ENCODE data around the gene RELA.

Gene RELA

GRCh38 chr11:65652511-65653228 is 10.0 kb downstream of the RELA start:
- peak; percentile 80 for DNase-seq (ENCODE audit: low read depth)
- H3K4me3 ChIP-seq (ENCODE audit: low read depth, low read length), result peak overlapping the region; percentile 38
- TF ChIP-seq CTCF (IDR thresholded peaks at IDR 0.05; ENCODE audit: low read depth, low read length, missing control alignments), result no peak
- in situ Hi-C loops (cut with HindIII; ENCODE audit: low sequenced_read_pairs), result no loop called here

- no peak for DNase-seq (ENCODE audit: low read depth)
- TF ChIP-seq CTCF (IDR thresholded peaks at IDR 0.05; ENCODE audit: low read depth, low read length, missing control alignments), result no peak
- peak overlapping the region; percentile 38 for H3K4me3 ChIP-seq (ENCODE audit: low read depth, low read length)
- in situ Hi-C loops (cut with HindIII; ENCODE audit: low sequenced_read_pairs), result no loop called here
Observed at GRCh38 chr11:65651589-65652510, 10.9 kb downstream of the RELA start.

GRCh38 chr11:65651339-65651588 is 11.5 kb downstream of the RELA start:
- no peak overlapping the region for H3K4me3 ChIP-seq (ENCODE audit: low read depth, low read length)
- in situ Hi-C loops (cut with HindIII; ENCODE audit: low sequenced_read_pairs), result no loop called here
- no peak for TF ChIP-seq CTCF (IDR thresholded peaks at IDR 0.05; ENCODE audit: low read depth, low read length, missing control alignments)
- no peak for DNase-seq (ENCODE audit: low read depth)

- no peak overlapping the region for H3K4me3 ChIP-seq (ENCODE audit: low read depth, low read length)
- DNase-seq (ENCODE audit: low read depth), result no peak
- in situ Hi-C loops (cut with HindIII; ENCODE audit: low sequenced_read_pairs), result no loop called here
- no peak for TF ChIP-seq CTCF (IDR thresholded peaks at IDR 0.05; ENCODE audit: low read depth, low read length, missing control alignments)
Observed at GRCh38 chr11:65650547-65651338, 12.0 kb downstream of the RELA start.

- in situ Hi-C loops (cut with HindIII; ENCODE audit: low sequenced_read_pairs), result no loop called here
- H3K4me3 ChIP-seq (ENCODE audit: low read depth, low read length), result no peak overlapping the region
- no peak for DNase-seq (ENCODE audit: low read depth)
- no peak for TF ChIP-seq CTCF (IDR thresholded peaks at IDR 0.05; ENCODE audit: low read depth, low read length, missing control alignments)
Observed at GRCh38 chr11:65649656-65650546, 12.8 kb downstream of the RELA start.

All from astrocyte of the cerebellum (primary cell).